Measurements from ENCODE around the gene MAPKAPK2. TPM values are rescaled to one million over a fixed set of nuclear protein-coding genes. Genes with fewer than 3 reads are reported as not detected.
A peak's percentile ranks its signal among the peaks of the same experiment; 100 is the strongest.

Gene MAPKAPK2
- total and polyA plus RNA-seq, 2 of the 13 experiments (the other 11 are each of a cell fraction or from before 2014, with no cell fraction given): 16.6 to 34.0 TPM

DNA sequence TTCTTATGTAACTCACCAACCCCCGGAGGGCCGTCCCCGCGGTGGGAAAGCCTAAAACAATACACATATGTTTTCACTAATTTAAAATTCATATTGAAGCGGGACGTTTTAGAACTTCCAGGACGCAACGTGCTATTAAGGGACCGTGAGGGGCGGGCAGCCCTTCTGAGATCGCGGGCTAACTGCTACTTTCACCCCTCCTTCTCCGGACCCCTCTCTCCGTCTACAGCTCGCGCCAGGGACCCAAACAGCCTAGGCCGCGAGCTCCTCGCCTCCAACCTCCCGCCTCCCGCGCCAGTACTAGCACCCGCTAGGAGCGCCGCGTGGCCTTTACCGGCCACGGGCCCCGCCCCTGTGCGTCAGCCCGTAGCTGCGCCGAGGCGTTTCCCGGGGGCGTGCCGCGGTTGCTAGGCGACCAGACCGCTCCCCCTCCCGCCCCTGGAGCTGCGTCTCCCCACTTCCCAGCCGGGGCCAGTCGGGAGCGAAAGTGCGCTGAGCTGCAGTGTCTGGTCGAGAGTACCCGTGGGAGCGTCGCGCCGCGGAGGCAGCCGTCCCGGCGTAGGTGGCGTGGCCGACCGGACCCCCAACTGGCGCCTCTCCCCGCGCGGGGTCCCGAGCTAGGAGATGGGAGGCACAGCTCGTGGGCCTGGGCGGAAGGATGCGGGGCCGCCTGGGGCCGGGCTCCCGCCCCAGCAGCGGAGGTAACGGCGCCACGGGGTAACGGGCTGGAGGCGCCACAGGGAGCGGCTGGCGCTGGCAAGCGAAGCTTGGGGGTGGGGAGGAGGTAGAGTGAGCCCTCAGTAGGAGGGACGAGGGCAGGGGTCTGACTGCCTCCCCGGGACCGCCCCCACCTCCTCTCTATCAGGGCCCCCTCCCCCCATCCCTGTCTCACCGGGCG, 49.4 kb upstream of the MAPKAPK2 start, which contains the start of gene DYRK3 (continued):
- TF ChIP-seq, protein P1, sequence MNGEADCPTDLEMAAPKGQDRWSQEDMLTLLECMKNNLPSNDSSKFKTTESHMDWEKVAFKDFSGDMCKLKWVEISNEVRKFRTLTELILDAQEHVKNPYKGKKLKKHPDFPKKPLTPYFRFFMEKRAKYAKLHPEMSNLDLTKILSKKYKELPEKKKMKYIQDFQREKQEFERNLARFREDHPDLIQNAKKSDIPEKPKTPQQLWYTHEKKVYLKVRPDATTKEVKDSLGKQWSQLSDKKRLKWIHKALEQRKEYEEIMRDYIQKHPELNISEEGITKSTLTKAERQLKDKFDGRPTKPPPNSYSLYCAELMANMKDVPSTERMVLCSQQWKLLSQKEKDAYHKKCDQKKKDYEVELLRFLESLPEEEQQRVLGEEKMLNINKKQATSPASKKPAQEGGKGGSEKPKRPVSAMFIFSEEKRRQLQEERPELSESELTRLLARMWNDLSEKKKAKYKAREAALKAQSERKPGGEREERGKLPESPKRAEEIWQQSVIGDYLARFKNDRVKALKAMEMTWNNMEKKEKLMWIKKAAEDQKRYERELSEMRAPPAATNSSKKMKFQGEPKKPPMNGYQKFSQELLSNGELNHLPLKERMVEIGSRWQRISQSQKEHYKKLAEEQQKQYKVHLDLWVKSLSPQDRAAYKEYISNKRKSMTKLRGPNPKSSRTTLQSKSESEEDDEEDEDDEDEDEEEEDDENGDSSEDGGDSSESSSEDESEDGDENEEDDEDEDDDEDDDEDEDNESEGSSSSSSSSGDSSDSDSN (CRISPR knock-in tag; IDR thresholded peaks at IDR 0.05): peak; percentile 73
- no peak for TF ChIP-seq SRSF9 (IDR thresholded peaks at IDR 0.05; ENCODE audit: borderline replicate concordance, insufficient read depth, low read depth, low read length, poor library complexity, severe bottlenecking)
- peak; percentile 87 for TF ChIP-seq POLR2G (IDR thresholded peaks at IDR 0.05; ENCODE audit: low read depth, low read length)
- peak; percentile 97 for TF ChIP-seq SAP130 (CRISPR knock-in tag; IDR thresholded peaks at IDR 0.05; ENCODE audit: low read depth)
- TF ChIP-seq PAF1 (CRISPR knock-in tag; IDR thresholded peaks at IDR 0.05): no peak
- peak; percentile 67 for TF ChIP-seq ATF7-NPFF (CRISPR knock-in tag; IDR thresholded peaks at IDR 0.05; ENCODE audit: low read depth)
- TF ChIP-seq LCORL (IDR thresholded peaks at IDR 0.05): no peak
- peak; percentile 72; the same call in 1 of the 2 replicates for TF ChIP-seq LCORL (CRISPR knock-in tag; IDR thresholded peaks at IDR 0.05)
- TF ChIP-seq MAFF (IDR thresholded peaks at IDR 0.05; ENCODE audit: low read depth, low read length): no peak
- TF ChIP-seq TP53 (CRISPR knock-in tag; conservative IDR thresholded peaks at IDR 0.05): no peak
- TF ChIP-seq JUNB (CRISPR knock-in tag; IDR thresholded peaks at IDR 0.05; ENCODE audit: borderline replicate concordance): no peak
- TF ChIP-seq MEIS2 (CRISPR knock-in tag; IDR thresholded peaks at IDR 0.05): no peak
- peak; percentile 83; the same call in 1 of the 2 replicates for TF ChIP-seq YEATS4 (CRISPR knock-in tag; IDR thresholded peaks at IDR 0.05; ENCODE audit: borderline replicate concordance)
- TF ChIP-seq, protein P2, sequence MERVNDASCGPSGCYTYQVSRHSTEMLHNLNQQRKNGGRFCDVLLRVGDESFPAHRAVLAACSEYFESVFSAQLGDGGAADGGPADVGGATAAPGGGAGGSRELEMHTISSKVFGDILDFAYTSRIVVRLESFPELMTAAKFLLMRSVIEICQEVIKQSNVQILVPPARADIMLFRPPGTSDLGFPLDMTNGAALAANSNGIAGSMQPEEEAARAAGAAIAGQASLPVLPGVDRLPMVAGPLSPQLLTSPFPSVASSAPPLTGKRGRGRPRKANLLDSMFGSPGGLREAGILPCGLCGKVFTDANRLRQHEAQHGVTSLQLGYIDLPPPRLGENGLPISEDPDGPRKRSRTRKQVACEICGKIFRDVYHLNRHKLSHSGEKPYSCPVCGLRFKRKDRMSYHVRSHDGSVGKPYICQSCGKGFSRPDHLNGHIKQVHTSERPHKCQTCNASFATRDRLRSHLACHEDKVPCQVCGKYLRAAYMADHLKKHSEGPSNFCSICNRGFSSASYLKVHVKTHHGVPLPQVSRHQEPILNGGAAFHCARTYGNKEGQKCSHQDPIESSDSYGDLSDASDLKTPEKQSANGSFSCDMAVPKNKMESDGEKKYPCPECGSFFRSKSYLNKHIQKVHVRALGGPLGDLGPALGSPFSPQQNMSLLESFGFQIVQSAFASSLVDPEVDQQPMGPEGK (CRISPR knock-in tag; IDR thresholded peaks at IDR 0.05): peak; percentile 93
- TF ChIP-seq MIER2 (CRISPR knock-in tag; IDR thresholded peaks at IDR 0.05): no peak
- TF ChIP-seq MIXL1 (CRISPR knock-in tag; IDR thresholded peaks at IDR 0.05): 0 out of 2 replicates have a peak, but pooled peaks have one; percentile 4
- peak; percentile 47; the same call in 1 of the 2 replicates for TF ChIP-seq ZNF749 (CRISPR knock-in tag; IDR thresholded peaks at IDR 0.05; ENCODE audit: borderline replicate concordance)
- TF ChIP-seq SKI (IDR thresholded peaks at IDR 0.05; ENCODE audit: partially characterized antibody): peak; percentile 58
- TF ChIP-seq, protein P3, sequence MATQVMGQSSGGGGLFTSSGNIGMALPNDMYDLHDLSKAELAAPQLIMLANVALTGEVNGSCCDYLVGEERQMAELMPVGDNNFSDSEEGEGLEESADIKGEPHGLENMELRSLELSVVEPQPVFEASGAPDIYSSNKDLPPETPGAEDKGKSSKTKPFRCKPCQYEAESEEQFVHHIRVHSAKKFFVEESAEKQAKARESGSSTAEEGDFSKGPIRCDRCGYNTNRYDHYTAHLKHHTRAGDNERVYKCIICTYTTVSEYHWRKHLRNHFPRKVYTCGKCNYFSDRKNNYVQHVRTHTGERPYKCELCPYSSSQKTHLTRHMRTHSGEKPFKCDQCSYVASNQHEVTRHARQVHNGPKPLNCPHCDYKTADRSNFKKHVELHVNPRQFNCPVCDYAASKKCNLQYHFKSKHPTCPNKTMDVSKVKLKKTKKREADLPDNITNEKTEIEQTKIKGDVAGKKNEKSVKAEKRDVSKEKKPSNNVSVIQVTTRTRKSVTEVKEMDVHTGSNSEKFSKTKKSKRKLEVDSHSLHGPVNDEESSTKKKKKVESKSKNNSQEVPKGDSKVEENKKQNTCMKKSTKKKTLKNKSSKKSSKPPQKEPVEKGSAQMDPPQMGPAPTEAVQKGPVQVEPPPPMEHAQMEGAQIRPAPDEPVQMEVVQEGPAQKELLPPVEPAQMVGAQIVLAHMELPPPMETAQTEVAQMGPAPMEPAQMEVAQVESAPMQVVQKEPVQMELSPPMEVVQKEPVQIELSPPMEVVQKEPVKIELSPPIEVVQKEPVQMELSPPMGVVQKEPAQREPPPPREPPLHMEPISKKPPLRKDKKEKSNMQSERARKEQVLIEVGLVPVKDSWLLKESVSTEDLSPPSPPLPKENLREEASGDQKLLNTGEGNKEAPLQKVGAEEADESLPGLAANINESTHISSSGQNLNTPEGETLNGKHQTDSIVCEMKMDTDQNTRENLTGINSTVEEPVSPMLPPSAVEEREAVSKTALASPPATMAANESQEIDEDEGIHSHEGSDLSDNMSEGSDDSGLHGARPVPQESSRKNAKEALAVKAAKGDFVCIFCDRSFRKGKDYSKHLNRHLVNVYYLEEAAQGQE (IDR thresholded peaks at IDR 0.05; ENCODE audit: borderline replicate concordance in 1 of 2, low read depth in 1 of 2, low read length in 2 of 2): no peak
- TF ChIP-seq ZNF205 (CRISPR knock-in tag; IDR thresholded peaks at IDR 0.05): peak; percentile 57; the same call in 1 of the 2 replicates
- no peak for TF ChIP-seq ZNF496 (CRISPR knock-in tag; IDR thresholded peaks at IDR 0.05; ENCODE audit: insufficient replicate concordance)
- no peak for TF ChIP-seq RORA (CRISPR knock-in tag; IDR thresholded peaks at IDR 0.05)
